Activated naive CD8-positive, alpha-beta T cell treated with anti-CD3 and anti-CD28 coated beads, Interleukin-2, amount 10 ng/mL, durations not matched to agents 7 days and 5 days (primary cell): ENCODE results near the gene PITPNM1. TPM values are rescaled to one million over a fixed set of nuclear protein-coding genes. Genes with fewer than 3 reads are reported as not detected.

ENCODE experiments used
- ATAC-seq: fragments of 150-1000 bp; cut with Tn5 transposase; one replicate; pipeline ENCODE4 v1.10.0; 2021; ENCODE audit warnings: low read depth, moderate library complexity
- POLR2A ChIA-PET: fragments of 350-600 bp; sonication (Branson Sonifier 250); formaldehyde crosslinking; loops from one replicate; lab custom pipeline; 2021; ENCODE audit warnings: antibody characterized with exemption; lab: Charles Lee
- DNase-seq: peaks from one replicate; pipeline ENCODE4 v3.0.0; 2021
- H3K27ac Mint-ChIP-seq: one replicate; pipeline ENCODE4 v1.8.0; 2022; ENCODE audit warnings: mild to moderate bottlenecking, mixed read lengths
- H3K27me3 Mint-ChIP-seq: one replicate; pipeline ENCODE4 v1.8.0; 2022; ENCODE audit warnings: mild to moderate bottlenecking, moderate library complexity, mixed read lengths
- H3K36me3 Mint-ChIP-seq: one replicate; pipeline ENCODE4 v1.8.0; 2021; ENCODE audit warnings: mild to moderate bottlenecking, mixed read lengths
- H3K4me1 Mint-ChIP-seq: one replicate; pipeline ENCODE4 v1.8.0; 2021; ENCODE audit warnings: mixed read lengths
- H3K4me3 Mint-ChIP-seq: one replicate; pipeline ENCODE4 v1.8.0; 2022; ENCODE audit warnings: mild to moderate bottlenecking, moderate library complexity, mixed read lengths
- H3K9me3 Mint-ChIP-seq: one replicate; pipeline ENCODE4 v1.8.0; 2021; ENCODE audit warnings: mixed read lengths
- total RNA-seq, 2 experiments: library from RNA; stranded (reverse); gene quantifications; one replicate each; pipeline ENCODE4 v1.2.3, GENCODE V29; 2021

Gene PITPNM1
- total RNA-seq, 2 experiments from 2014 or later = 125 to 132 TPM

- POLR2A ChIA-PET = interaction anchor here (0.8 to 4.7 kb wide), 14 partner anchors 14 to 265 kb away, joined by 3 to 39 read pairs (median 5); partner anchors contain the start of genes AIP, PPP1CA, PTPRCAP and TBC1D10C
- H3K9me3 Mint-ChIP-seq = no peaks in the 10 kb centered on the region
- H3K27me3 Mint-ChIP-seq = peaks cover 5% of the 10 kb centered on the region
- peak; percentile 94 for DNase-seq
- peak; percentile 40 for ATAC-seq
- peak overlapping the region; percentile 93 for H3K4me3 Mint-ChIP-seq
- H3K4me1 Mint-ChIP-seq = peaks cover 37% of the 10 kb centered on the region
- H3K36me3 Mint-ChIP-seq = peaks cover 15% of the 10 kb centered on the region
- H3K27ac Mint-ChIP-seq = peak overlapping the region; percentile 94
These were observed 638 bp upstream of the PITPNM1 start for GRCh38 chr11:67505605-67506396.

- peak overlapping the region; percentile 93 for H3K4me3 Mint-ChIP-seq
- H3K4me1 Mint-ChIP-seq = peaks cover 37% of the 10 kb centered on the region
- no peak for ATAC-seq
- peak overlapping the region; percentile 81 for H3K27ac Mint-ChIP-seq
- peaks cover 26% of the 10 kb centered on the region for H3K36me3 Mint-ChIP-seq
- POLR2A ChIA-PET = interaction anchor here (0.6 to 4.7 kb wide), 9 partner anchors 12 to 264 kb away, joined by 4 to 39 read pairs (median 9); partner anchors contain the start of genes AIP, POLD4, PPP1CA and PTPRCAP
- H3K27me3 Mint-ChIP-seq = no peaks in the 10 kb centered on the region
- peak; percentile 71 for DNase-seq
- H3K9me3 Mint-ChIP-seq = no peaks in the 10 kb centered on the region
These were observed 886 bp downstream of the PITPNM1 start for GRCh38 chr11:67504005-67504949.

- H3K27me3 Mint-ChIP-seq = no peaks in the 10 kb centered on the region
- H3K27ac Mint-ChIP-seq = peak overlapping the region; percentile 68
- H3K9me3 Mint-ChIP-seq = no peaks in the 10 kb centered on the region
These were observed 1.8 kb downstream of the PITPNM1 start for GRCh38 chr11:67503119-67504004.

GRCh38 chr11:67502328-67502979 lies 2.7 kb downstream of the PITPNM1 start:
- Mint-ChIP-seq H3K4me1 (peaks cover 32% of the 10 kb centered on the region), H3K9me3 (no peaks in the 10 kb centered on the region), H3K36me3 (peaks cover 26% of the 10 kb centered on the region), H3K27ac (peak overlapping the region; percentile 68), H3K4me3 (peak overlapping the region; percentile 70), H3K27me3 (no peaks in the 10 kb centered on the region)
- ATAC-seq (no peak), DNase-seq (no peak)
- POLR2A ChIA-PET = interaction anchor here (1.0 to 4.7 kb wide), 2 partner anchors 18 to 65 kb away, joined by 3 to 35 read pairs; partner anchors contain the start of genes AIP and PTPRCAP

More at GRCh38 chr11:67503119-67504004, 1.8 kb downstream of the PITPNM1 start:
- POLR2A ChIA-PET = interaction anchor here (4.7 kb wide), 1 partner anchor 18 kb away, joined by 35 read pairs; the partner anchor contains the start of gene AIP
- DNase-seq = no peak
- H3K36me3 Mint-ChIP-seq = peaks cover 26% of the 10 kb centered on the region
- H3K4me3 Mint-ChIP-seq = peak overlapping the region; percentile 70
- no peak for ATAC-seq
- peaks cover 32% of the 10 kb centered on the region for H3K4me1 Mint-ChIP-seq

GRCh38 chr11:67501854-67502253 lies 3.3 kb downstream of the PITPNM1 start:
- ATAC-seq (no peak), DNase-seq (no peak)
- POLR2A ChIA-PET = interaction anchor here (1.0 to 4.7 kb wide), 2 partner anchors 17 to 65 kb away, joined by 3 to 35 read pairs; partner anchors contain the start of genes AIP and PTPRCAP
- Mint-ChIP-seq H3K4me1 (peaks cover 27% of the 10 kb centered on the region), H3K36me3 (peaks cover 23% of the 10 kb centered on the region), H3K27me3 (no peaks in the 10 kb centered on the region), H3K9me3 (no peaks in the 10 kb centered on the region), H3K4me3 (no peak overlapping the region), H3K27ac (no peak overlapping the region)

GRCh38 chr11:67500831-67501715 lies 4.1 kb downstream of the PITPNM1 start:
- POLR2A ChIA-PET = interaction anchor here (1.4 to 4.7 kb wide), 2 partner anchors 16 to 65 kb away, joined by 5 to 35 read pairs; partner anchors contain the start of gene AIP
- H3K27ac Mint-ChIP-seq = no peak overlapping the region
- ATAC-seq = no peak
- DNase-seq = no peak
- no peak overlapping the region for H3K4me3 Mint-ChIP-seq
- peaks cover 21% of the 10 kb centered on the region for H3K36me3 Mint-ChIP-seq
- H3K4me1 Mint-ChIP-seq = peaks cover 21% of the 10 kb centered on the region
- no peaks in the 10 kb centered on the region for H3K9me3 Mint-ChIP-seq
- no peaks in the 10 kb centered on the region for H3K27me3 Mint-ChIP-seq

- Mint-ChIP-seq H3K36me3 (peaks cover 22% of the 10 kb centered on the region), H3K4me3 (no peak overlapping the region), H3K27ac (no peak overlapping the region), H3K4me1 (peaks cover 18% of the 10 kb centered on the region), H3K27me3 (no peaks in the 10 kb centered on the region), H3K9me3 (no peaks in the 10 kb centered on the region)
- ATAC-seq = no peak
- no peak for DNase-seq
- POLR2A ChIA-PET = interaction anchor here (0.7 to 1.4 kb wide), 2 partner anchors 14 to 64 kb away, joined by 3 to 5 read pairs; no protein-coding TSS in a partner anchor
These were observed 4.7 kb downstream of the PITPNM1 start for GRCh38 chr11:67500484-67500821.

GRCh38 chr11:67499808-67500483 lies 5.2 kb downstream of the PITPNM1 start:
- Mint-ChIP-seq H3K4me1 (peaks cover 17% of the 10 kb centered on the region), H3K27ac (no peak overlapping the region), H3K27me3 (no peaks in the 10 kb centered on the region), H3K9me3 (no peaks in the 10 kb centered on the region), H3K36me3 (peaks cover 22% of the 10 kb centered on the region), H3K4me3 (no peak overlapping the region)
- POLR2A ChIA-PET = interaction anchor here (0.7 to 1.4 kb wide), 2 partner anchors 13 to 64 kb away, joined by 3 to 5 read pairs; no protein-coding TSS in a partner anchor
- no peak for ATAC-seq
- DNase-seq = no peak

GRCh38 chr11:67498544-67498972 lies 6.6 kb downstream of the PITPNM1 start:
- POLR2A ChIA-PET = interaction anchor here (0.6 kb wide), 1 partner anchor 90 kb away, joined by 3 read pairs; no protein-coding TSS in a partner anchor
- Mint-ChIP-seq H3K27me3 (no peaks in the 10 kb centered on the region), H3K36me3 (peaks cover 22% of the 10 kb centered on the region), H3K4me1 (peaks cover 16% of the 10 kb centered on the region), H3K27ac (no peak overlapping the region), H3K9me3 (no peaks in the 10 kb centered on the region), H3K4me3 (no peak overlapping the region)
- no peak for DNase-seq
- no peak for ATAC-seq

GRCh38 chr11:67497656-67498291 lies 7.4 kb downstream of the PITPNM1 start:
- DNase-seq (no peak), ATAC-seq (no peak)
- no peaks in the 10 kb centered on the region for H3K27me3 Mint-ChIP-seq
- POLR2A ChIA-PET = no interaction called here
- no peak overlapping the region for H3K4me3 Mint-ChIP-seq
- no peak overlapping the region for H3K27ac Mint-ChIP-seq
- H3K36me3 Mint-ChIP-seq = peaks cover 19% of the 10 kb centered on the region
- H3K4me1 Mint-ChIP-seq = peaks cover 10% of the 10 kb centered on the region
- no peaks in the 10 kb centered on the region for H3K9me3 Mint-ChIP-seq
